ACC112 (cell line): ENCODE results near the gene SELENOS.

ENCODE experiments used
- H2AFZ ChIP-seq: fragments of 200-600 bp; sonication (generic); one replicate; pipeline ENCODE4 v1.6.0; 2017; ENCODE audit warnings: antibody characterized with exemption, low read length; ENCODE audit not compliant: unreplicated experiment
- H3K27ac ChIP-seq: fragments of 200-600 bp; sonication (generic); 2 replicates; pipeline ENCODE4 v1.5.1; 2014; ENCODE audit warnings: low read depth, mild to moderate bottlenecking, antibody characterized with exemption, low read length, moderate library complexity
- H3K27me3 ChIP-seq: fragments of 200-600 bp; sonication (generic); 2 replicates; pipeline ENCODE4 v1.6.1; 2014; ENCODE audit warnings: mild to moderate bottlenecking, antibody characterized with exemption, low read length, moderate library complexity, mixed read lengths; ENCODE audit not compliant: insufficient read depth
- H3K36me3 ChIP-seq: fragments of 200-600 bp; sonication (generic); 2 replicates; pipeline ENCODE4 v1.6.1; 2016; ENCODE audit warnings: mild to moderate bottlenecking, antibody characterized with exemption, low read length, moderate library complexity, mixed read lengths; ENCODE audit not compliant: insufficient read depth
- H3K4me1 ChIP-seq: fragments of 200-600 bp; sonication (generic); one replicate; pipeline ENCODE4 v1.6.1; 2016; ENCODE audit warnings: low read length, mixed read lengths; ENCODE audit not compliant: insufficient read depth, unreplicated experiment, control insufficient read depth
- H3K4me3 ChIP-seq: fragments of 200-600 bp; sonication (generic); 2 replicates; pipeline ENCODE4 v1.5.1; 2014; ENCODE audit warnings: mild to moderate bottlenecking, low read depth, low read length
- H3K79me2 ChIP-seq: fragments of 200-600 bp; sonication (generic); one replicate; pipeline ENCODE4 v1.6.0; 2016; ENCODE audit warnings: low read length; ENCODE audit not compliant: control insufficient read depth, unreplicated experiment, insufficient read depth

Gene SELENOS

GRCh38 chr15:101239724-101240136 is 37.6 kb downstream of the SELENOS start:
- H3K79me2 ChIP-seq: peaks cover 94% of the 10 kb centered on the region
- peaks cover 41% of the 10 kb centered on the region for H3K4me1 ChIP-seq
- no peak overlapping the region for H3K27ac ChIP-seq
- H3K36me3 ChIP-seq: peaks cover 8% of the 10 kb centered on the region
- no peaks in the 10 kb centered on the region for H3K27me3 ChIP-seq
- no peak overlapping the region for H2AFZ ChIP-seq
- H3K4me3 ChIP-seq: no peak overlapping the region

GRCh38 chr15:101237251-101237650 is 40.0 kb downstream of the SELENOS start:
- Histone ChIP-seq H3K4me3 (no peak overlapping the region), H3K27me3 (no peaks in the 10 kb centered on the region), H3K36me3 (peaks cover 14% of the 10 kb centered on the region), H3K79me2 (peaks cover 93% of the 10 kb centered on the region), H3K27ac (no peak overlapping the region), H2AFZ (no peak overlapping the region), H3K4me1 (peaks cover 20% of the 10 kb centered on the region)

- peaks cover 92% of the 10 kb centered on the region for H3K79me2 ChIP-seq
- H3K36me3 ChIP-seq: peaks cover 34% of the 10 kb centered on the region
- no peaks in the 10 kb centered on the region for H3K4me1 ChIP-seq
- H2AFZ ChIP-seq: no peak overlapping the region
- no peaks in the 10 kb centered on the region for H3K27me3 ChIP-seq
- H3K27ac ChIP-seq: no peak overlapping the region
- no peak overlapping the region for H3K4me3 ChIP-seq
These were observed 43.5 kb downstream of the SELENOS start for GRCh38 chr15:101233651-101234280.

GRCh38 chr15:101232677-101233076 is 44.6 kb downstream of the SELENOS start:
- peaks cover 44% of the 10 kb centered on the region for H3K36me3 ChIP-seq
- H3K4me3 ChIP-seq: no peak overlapping the region
- H3K4me1 ChIP-seq: no peaks in the 10 kb centered on the region
- H3K27ac ChIP-seq: no peak overlapping the region
- no peaks in the 10 kb centered on the region for H3K27me3 ChIP-seq
- H2AFZ ChIP-seq: no peak overlapping the region
- peaks cover 92% of the 10 kb centered on the region for H3K79me2 ChIP-seq

GRCh38 chr15:101228313-101228712 is 49.0 kb downstream of the SELENOS start:
- Histone ChIP-seq H3K79me2 (peaks cover 99% of the 10 kb centered on the region), H3K27me3 (no peaks in the 10 kb centered on the region), H3K36me3 (peaks cover 50% of the 10 kb centered on the region), H3K4me1 (no peaks in the 10 kb centered on the region), H2AFZ (no peak overlapping the region), H3K27ac (no peak overlapping the region), H3K4me3 (no peak overlapping the region)

GRCh38 chr15:101225658-101226057 is 51.6 kb downstream of the SELENOS start:
- H3K79me2 ChIP-seq: peaks cover 99% of the 10 kb centered on the region
- H3K4me1 ChIP-seq: no peaks in the 10 kb centered on the region
- peaks cover 36% of the 10 kb centered on the region for H3K36me3 ChIP-seq
- H3K4me3 ChIP-seq: no peak overlapping the region
- H3K27me3 ChIP-seq: no peaks in the 10 kb centered on the region
- H2AFZ ChIP-seq: no peak overlapping the region
- H3K27ac ChIP-seq: no peak overlapping the region
